NCI-H345 treated with DMSO at 0.1 percent for 48 hours (cell line): ENCODE results near the gene SLC25A40.
A peak's percentile ranks its signal among the peaks of the same experiment; 100 is the strongest.
"Not testable (repeated sequence)": the region's sequence is repeated elsewhere in the genome, so short reads cannot be mapped to it uniquely, and the experiment has no call there.

ENCODE experiments used
- DNase-seq: peaks from one replicate; lab custom pipeline; 2025; ENCODE audit not compliant: unreplicated experiment; lab: John Stamatoyannopoulos, UW

SLC25A40 gene

GRCh38 chr7:87872346-87872745 lies 3.8 kb downstream of the SLC25A40 start:
- DNase-seq: no peak

- DNase-seq: no peak
Measured at GRCh38 chr7:87870471-87870870, 5.7 kb downstream of the SLC25A40 start.

DNA sequence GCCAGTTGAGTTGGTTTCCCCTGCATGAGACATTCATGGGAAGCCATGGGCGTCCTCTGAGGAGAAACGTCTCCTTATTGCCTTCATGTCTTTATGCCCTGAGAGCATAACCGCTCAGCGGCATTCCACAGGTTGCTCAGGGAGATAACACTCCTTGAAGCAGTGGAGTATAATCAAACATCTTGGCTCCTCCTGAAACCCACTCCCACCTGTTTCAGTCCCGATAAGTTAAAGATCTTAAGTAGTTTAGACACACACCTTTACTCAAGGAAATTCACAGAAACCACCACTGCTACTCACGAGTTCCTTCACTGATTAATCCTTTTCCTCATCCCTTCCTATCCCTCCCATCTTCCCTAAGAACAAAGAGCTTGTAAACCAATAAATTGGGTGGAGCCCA lies 9.6 kb downstream of the SLC25A40 start:
- DNase-seq: not testable (repeated sequence)

GRCh38 chr7:87866089-87866488 lies 10.1 kb downstream of the SLC25A40 start:
- no peak for DNase-seq

DNA sequence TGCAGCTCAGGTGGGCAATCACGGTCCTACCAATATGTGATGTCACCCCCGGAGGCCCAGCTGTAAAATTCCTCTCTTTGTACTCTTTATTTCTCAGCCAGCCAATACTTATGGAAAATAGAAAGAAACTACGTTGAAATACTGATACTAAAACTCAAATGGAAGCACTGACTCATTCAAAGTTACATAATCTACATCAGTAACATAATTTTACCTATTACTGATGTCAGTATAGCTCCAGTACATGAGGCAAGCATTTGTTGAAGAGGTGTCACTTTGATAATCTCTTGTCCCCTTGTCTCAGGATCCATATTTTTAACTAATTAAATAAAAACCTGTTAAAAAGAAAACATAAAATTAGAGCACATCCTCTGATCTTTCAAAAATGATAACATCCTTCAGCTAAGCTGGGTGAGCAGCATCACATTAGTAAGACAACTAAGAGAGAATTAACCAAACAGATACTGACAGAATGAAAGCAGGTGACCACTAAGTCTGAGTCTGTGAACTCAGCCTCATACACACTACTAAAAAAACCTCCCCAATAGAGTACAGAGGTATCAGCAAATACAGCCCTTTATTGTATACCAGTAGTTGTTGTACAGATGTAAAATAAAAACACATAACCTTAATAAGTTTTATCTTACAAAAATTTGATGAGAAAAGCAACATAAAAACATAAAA lies 17.6 kb downstream of the SLC25A40 start:
- no peak for DNase-seq

DNA sequence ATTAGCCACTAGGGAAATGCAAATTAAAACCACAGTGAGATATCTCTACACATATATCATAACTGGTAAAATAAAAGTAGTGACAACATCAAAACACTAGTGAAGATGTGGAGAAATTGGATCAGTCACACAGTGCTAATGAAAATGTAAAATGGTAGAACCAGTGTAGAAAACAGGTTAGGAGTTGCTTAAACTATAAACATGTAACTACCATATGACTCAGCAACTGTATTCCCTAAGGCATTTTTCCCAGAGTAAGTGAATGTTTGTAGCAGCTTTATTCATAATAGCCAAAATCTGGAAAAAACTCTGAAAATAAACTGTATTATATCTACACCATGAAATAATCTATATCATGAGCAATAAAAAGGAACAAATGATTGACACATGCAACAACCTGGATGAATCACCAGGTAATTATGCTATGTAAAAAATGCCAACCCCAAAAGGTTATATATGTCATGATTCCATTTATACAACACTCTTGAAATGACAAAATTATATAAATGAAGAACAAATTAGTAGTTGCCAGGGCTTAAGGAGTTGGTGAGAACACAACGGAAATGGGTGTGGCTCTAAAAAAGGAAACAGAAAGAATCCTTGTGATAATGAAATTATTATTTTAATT lies 22.8 kb downstream of the SLC25A40 start:
- no peak for DNase-seq

GRCh38 chr7:87852306-87852705 lies 23.9 kb downstream of the SLC25A40 start:
- no peak for DNase-seq

DNA sequence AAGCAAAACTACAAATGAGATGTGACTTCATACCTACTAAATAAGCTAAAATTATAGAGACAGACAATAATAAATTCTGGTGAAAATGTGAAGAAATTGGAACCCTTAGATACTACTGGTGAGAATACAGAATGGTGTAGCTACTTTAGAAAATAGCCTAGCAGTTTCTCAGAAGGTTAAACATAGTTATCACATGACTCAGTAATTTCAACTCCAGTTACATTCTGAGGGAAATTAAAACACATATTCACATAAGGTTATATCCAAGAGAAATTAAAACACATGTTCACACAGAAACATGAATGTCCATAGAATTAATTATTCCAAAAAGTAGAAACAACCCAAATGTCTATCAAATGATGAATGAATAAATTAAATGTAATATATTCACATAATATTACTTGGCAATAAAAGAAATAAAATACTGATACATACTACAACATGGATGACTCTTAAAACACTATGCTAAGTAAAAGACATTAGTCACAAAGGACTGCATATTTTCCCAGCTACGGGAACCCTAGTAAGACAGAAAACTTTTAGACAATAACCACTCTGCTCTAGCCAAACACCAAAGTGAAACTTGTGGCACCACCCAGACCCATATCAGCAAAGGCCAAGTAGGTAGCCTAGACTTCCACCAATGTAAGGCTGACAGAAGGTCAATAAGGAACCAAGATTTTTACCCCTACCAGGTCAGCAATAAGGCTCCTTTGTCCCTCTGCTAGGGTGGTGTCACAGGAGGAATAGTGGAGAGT lies 25.1 kb downstream of the SLC25A40 start:
- no peak for DNase-seq

GRCh38 chr7:87837597-87837996 lies 38.6 kb downstream of the SLC25A40 start:
- no peak for DNase-seq

- DNase-seq: no peak
Measured at GRCh38 chr7:87833130-87833529, 43.0 kb downstream of the SLC25A40 start.

DNA sequence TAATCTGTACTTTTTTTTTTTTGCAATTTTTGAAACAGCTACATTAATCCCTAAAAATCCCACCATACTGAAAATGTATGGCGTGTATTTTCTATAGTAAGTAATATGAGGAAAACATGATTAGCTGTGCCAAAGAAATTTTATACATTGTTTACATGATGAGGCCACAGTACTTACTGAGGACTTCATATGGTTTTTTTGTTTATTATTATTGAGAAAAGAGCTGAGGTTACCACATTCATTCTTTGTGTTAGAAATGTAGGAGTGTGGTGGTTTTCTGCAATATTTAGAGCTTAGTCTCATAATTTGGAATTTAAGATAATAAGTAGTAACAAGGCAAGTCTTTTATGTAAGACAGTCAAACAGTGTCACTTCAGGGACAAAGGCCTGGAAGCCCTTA lies 45.1 kb downstream of the SLC25A40 start:
- no peak for DNase-seq

- not testable (repeated sequence) for DNase-seq
Measured at GRCh38 chr7:87828383-87828782, 47.8 kb downstream of the SLC25A40 start.

- DNase-seq: not testable (repeated sequence)
Measured at GRCh38 chr7:87825369-87825768, 50.8 kb downstream of the SLC25A40 start.

GRCh38 chr7:87822056-87822455 lies 54.1 kb downstream of the SLC25A40 start:
- DNase-seq: not testable (repeated sequence)

DNA sequence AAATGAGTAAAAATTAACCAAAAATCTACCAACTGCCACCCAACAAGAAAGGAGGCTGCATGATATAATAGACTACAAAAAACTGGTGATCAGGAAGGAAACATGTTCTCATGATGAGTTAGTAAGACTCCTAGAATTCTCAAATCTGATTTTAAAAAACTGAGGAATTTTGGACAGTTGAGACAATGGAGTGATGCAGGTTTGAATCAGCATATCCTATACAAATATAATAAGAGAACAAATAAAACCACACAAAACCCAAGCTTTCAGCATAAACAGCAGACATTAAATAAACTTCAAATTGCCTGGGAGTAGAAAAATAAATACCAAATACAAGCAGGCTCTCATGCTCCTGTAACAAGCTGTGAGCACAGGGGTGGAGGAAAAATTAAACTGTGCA lies 57.8 kb downstream of the SLC25A40 start:
- no peak for DNase-seq

DNA sequence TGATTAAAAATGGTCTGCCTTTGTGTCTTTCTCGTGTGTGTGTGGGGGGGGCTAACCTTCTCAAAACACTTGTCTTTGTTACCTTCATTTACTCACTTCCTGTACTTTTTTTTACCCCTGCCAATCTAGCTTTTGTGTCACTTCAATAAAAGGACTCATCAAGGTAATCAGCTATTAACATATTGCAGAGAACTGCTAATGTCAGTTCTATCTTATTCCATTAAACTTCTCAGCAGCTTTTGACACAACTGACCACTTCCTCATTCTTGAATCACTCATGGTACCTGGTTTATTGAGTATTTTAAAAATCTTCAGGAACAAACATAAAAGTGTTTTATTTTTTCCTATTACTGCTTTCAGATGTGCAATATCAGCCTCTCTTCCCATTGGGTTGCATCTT lies 59.8 kb downstream of the SLC25A40 start:
- no peak for DNase-seq

DNA sequence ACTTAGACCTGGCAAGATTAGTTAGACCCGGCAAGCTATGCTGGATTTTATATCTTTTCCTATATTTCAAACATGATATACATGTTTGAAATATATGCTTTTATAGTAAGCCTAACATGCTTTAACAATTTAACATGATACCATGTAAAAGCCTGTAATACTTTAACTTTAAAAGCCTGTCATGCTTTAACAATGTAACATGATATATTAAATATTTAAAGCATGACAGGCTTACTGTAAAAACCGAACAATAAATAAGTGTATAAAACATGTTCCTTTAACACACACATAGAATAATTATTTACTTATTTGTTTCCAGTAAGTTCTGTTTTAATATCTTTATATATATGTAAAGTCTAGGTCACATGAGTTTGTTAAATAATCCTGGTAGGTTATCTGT lies 65.4 kb downstream of the SLC25A40 start:
- DNase-seq: no peak

- DNase-seq: no peak
Measured at GRCh38 chr7:87810130-87810529, 66.0 kb downstream of the SLC25A40 start.

GRCh38 chr7:87806150-87806549 lies 70.0 kb downstream of the SLC25A40 start:
- DNase-seq: no peak

DNA sequence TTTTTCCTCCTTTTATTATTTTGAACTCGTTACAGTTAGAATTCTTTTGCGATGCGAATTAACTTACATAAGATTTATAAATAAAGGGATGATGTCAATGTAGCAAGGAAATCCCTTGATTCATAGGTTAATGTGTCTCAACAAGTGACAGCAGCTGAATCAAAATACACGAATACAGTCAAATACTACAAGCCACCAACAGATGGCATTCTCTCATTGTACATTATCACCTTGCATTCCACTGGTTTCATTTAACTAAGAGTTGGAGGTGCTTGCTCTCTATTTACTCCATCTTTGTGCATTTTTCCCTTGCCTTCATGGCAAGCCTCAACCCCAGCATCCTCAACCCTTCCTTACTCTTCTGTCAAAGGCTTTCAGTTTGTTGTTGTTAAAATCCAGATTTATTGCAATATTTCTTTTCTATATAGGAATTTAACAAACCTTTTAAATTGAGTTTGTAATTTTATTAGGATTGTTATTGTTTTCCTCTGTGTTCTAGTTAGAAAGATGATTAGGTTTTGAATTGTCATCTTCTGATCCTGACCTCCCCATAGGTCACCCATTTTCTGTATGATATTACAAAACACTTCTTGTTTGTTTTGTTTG lies 78.3 kb downstream of the SLC25A40 start:
- DNase-seq: peak; percentile 17

- DNase-seq: no peak
Measured at GRCh38 chr7:87797395-87797794, 78.8 kb downstream of the SLC25A40 start.
